KMS-11 (cell line): ENCODE measurements around the gene ABHD17B.

Experiments used
- H2AFZ ChIP-seq: fragments of 200-600 bp; sonication (generic); 2 replicates; pipeline ENCODE4 v1.6.1; 2016; ENCODE audit warnings: antibody characterized with exemption, mixed run types, low read depth
- H3K27ac ChIP-seq: fragments of 200-600 bp; sonication (generic); 2 replicates; pipeline ENCODE4 v1.6.1; 2016; ENCODE audit warnings: mild to moderate bottlenecking, mixed run types
- H3K27me3 ChIP-seq: fragments of 200-600 bp; sonication (generic); 2 replicates; pipeline ENCODE4 v1.6.1; 2017; ENCODE audit warnings: mild to moderate bottlenecking, low read depth, mixed run types, moderate library complexity; ENCODE audit not compliant: insufficient read depth
- H3K36me3 ChIP-seq: fragments of 200-600 bp; sonication (generic); 2 replicates; pipeline ENCODE4 v1.6.1; 2017; ENCODE audit warnings: mild to moderate bottlenecking, mixed run types; ENCODE audit not compliant: insufficient read depth
- H3K4me1 ChIP-seq: fragments of 200-600 bp; sonication (generic); 2 replicates; pipeline ENCODE4 v1.6.1; 2016; ENCODE audit warnings: mild to moderate bottlenecking, low read depth, mixed run types; ENCODE audit not compliant: poor library complexity, severe bottlenecking
- H3K4me2 ChIP-seq: fragments of 200-600 bp; sonication (generic); 2 replicates; pipeline ENCODE4 v1.7.0; 2016; ENCODE audit warnings: mild to moderate bottlenecking, mixed run types
- H3K4me3 ChIP-seq: fragments of 200-600 bp; sonication (generic); IDR thresholded peaks from 2 replicates; pipeline ENCODE4 v1.6.1; 2017; ENCODE audit warnings: low read depth, low read length, mixed read lengths; ENCODE audit not compliant: insufficient read depth
- H3K79me2 ChIP-seq: fragments of 200-600 bp; sonication (generic); 2 replicates; pipeline ENCODE4 v1.6.1; 2016; ENCODE audit warnings: low read depth, mixed run types; ENCODE audit not compliant: insufficient read depth
- H3K9ac ChIP-seq: fragments of 200-600 bp; sonication (generic); 2 replicates; pipeline ENCODE4 v1.6.1; 2016; ENCODE audit warnings: mild to moderate bottlenecking, mixed run types
- H4K20me1 ChIP-seq: fragments of 200-600 bp; sonication (generic); 2 replicates; pipeline ENCODE4 v1.6.1; 2016; ENCODE audit warnings: mild to moderate bottlenecking, mixed run types; ENCODE audit not compliant: insufficient read depth
- CTCF ChIP-seq: fragments of 200-600 bp; sonication (generic); conservative IDR thresholded peaks from 2 replicates; pipeline ENCODE4 v1.6.1; 2017; ENCODE audit warnings: low read depth, mild to moderate bottlenecking, antibody characterized with exemption, low read length, moderate library complexity, mixed read lengths

ABHD17B gene

DNA sequence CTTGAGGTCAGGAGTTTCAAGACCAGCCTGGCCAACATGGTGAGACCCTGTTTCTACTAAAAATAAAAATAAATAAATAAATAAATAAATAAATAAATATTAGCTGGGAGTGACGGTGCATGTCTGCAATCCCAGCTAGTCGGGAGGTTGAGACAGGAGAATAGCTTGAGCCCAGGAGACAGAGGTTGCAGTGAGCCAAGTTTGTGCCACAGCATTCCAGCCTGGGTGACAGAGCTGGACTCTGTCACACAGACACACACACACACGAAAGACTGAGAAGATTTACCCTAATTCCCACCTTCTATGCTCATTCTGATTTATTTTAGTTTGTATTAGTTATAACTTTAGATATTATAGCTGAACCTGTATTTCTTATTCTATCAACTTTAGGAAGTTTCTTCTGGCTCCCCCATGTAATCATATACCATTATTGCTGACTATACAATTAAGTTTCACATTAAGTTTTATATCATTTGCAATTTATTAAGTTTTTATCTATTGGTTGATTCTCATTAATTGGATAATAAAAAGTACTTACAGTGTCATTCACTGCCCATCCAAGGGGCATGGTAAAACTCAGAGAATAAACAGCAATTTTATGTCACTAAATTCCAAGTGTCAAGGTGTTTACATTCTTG is 20.8 kb downstream of the ABHD17B start:
- no peak overlapping the region for H3K9ac ChIP-seq
- H3K4me3 ChIP-seq = no peak overlapping the region
- H2AFZ ChIP-seq = no peak overlapping the region
- peaks cover 11% of the 10 kb centered on the region for H3K4me1 ChIP-seq
- no peaks in the 10 kb centered on the region for H3K36me3 ChIP-seq
- H3K27ac ChIP-seq = no peak overlapping the region
- H3K4me2 ChIP-seq = no peak overlapping the region
- H3K27me3 ChIP-seq = no peaks in the 10 kb centered on the region
- H4K20me1 ChIP-seq = peaks cover 10% of the 10 kb centered on the region; the same call in 1 of the 2 replicates
- no peak for TF ChIP-seq CTCF
- H3K79me2 ChIP-seq = peaks cover 93% of the 10 kb centered on the region

DNA sequence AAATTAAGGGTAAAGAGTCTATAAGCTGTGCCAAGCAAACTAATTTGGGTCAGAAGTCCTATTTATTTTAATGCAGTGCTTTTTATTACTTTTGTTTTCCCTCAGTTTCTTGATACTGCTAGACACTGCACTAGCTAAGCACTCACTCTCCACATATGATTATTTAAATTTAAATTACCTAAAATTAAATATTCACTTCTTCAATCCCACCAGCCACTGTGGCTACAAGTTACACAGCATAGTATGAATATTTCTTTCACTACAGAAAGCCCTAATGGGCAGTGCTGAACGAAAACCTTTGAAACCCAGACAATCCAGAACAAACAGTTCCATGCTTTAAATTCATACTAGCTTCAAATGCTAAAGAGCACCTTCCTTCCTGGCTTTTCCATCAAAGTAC is 23.6 kb downstream of the ABHD17B start:
- H3K27me3 ChIP-seq = no peaks in the 10 kb centered on the region
- H3K27ac ChIP-seq = no peak overlapping the region
- no peak overlapping the region for H3K4me2 ChIP-seq
- H3K4me1 ChIP-seq = no peaks in the 10 kb centered on the region
- peaks cover 91% of the 10 kb centered on the region for H3K79me2 ChIP-seq
- H2AFZ ChIP-seq = no peak overlapping the region
- no peaks in the 10 kb centered on the region for H3K36me3 ChIP-seq
- H3K4me3 ChIP-seq = no peak overlapping the region
- no peak for TF ChIP-seq CTCF
- H4K20me1 ChIP-seq = 0 out of 2 replicates have a peak, but pooled peaks cover 10% of the 10 kb centered on the region
- H3K9ac ChIP-seq = no peak overlapping the region

DNA sequence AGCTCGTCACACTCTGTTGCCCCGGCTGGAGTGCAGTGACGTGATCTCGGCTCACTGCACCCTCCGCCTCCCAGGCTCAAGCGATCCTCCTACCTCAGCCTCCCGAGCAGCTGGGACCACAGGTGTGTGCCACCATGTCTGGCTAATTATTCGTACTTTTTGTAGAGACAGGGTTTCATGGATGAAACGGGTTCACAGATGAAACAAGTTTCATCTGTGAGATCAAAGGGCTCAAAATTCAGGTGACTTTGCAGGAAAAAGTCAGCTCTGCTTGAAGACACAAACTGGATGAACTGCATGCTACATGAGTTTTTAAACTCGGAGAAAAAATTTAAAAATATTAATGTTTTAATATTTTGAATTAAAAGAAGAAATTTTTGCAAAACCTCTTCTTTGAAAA is 24.5 kb downstream of the ABHD17B start:
- Histone ChIP-seq H3K27ac (no peak overlapping the region), H3K79me2 (peaks cover 91% of the 10 kb centered on the region), H3K4me1 (no peaks in the 10 kb centered on the region), H3K4me3 (no peak overlapping the region), H3K4me2 (no peak overlapping the region), H3K36me3 (no peaks in the 10 kb centered on the region), H4K20me1 (0 out of 2 replicates have a peak, but pooled peaks cover 10% of the 10 kb centered on the region), H3K9ac (no peak overlapping the region), H2AFZ (no peak overlapping the region), H3K27me3 (no peaks in the 10 kb centered on the region)
- no peak for TF ChIP-seq CTCF

DNA sequence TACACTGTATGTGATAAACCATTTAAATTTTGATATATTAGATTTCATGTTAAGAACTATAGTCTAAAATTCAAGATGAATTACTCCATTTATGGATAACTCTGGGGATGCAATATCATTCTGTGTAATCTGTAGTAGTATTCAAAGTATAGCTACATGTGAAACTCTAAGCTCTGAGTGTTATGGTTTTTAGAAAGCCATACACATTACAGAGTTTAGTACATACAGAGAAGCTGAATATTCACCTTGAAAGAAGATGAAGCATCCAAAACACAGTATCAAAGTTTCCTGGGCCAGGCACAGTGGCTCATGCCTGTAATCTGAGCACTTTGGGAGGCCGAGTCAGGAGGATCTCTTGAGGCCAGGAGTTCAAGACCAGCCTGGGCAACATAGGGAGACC is 25.0 kb downstream of the ABHD17B start:
- Histone ChIP-seq H3K27ac (no peak overlapping the region), H3K9ac (no peak overlapping the region), H3K79me2 (peaks cover 91% of the 10 kb centered on the region), H2AFZ (no peak overlapping the region), H3K36me3 (no peaks in the 10 kb centered on the region), H3K4me1 (no peaks in the 10 kb centered on the region), H3K4me2 (no peak overlapping the region), H3K4me3 (no peak overlapping the region), H4K20me1 (0 out of 2 replicates have a peak, but pooled peaks cover 10% of the 10 kb centered on the region), H3K27me3 (no peaks in the 10 kb centered on the region)
- no peak for TF ChIP-seq CTCF
